GM21423 (cell line): ENCODE data around the gene BSN.

ENCODE experiments used
- ATAC-seq: cut with Tn5 transposase; IDR thresholded peaks from one replicate; pipeline ENCODE4 v1.9.1; 2021; ENCODE audit warnings: mild to moderate bottlenecking, moderate library complexity; ENCODE audit not compliant: unreplicated experiment

BSN gene

DNA sequence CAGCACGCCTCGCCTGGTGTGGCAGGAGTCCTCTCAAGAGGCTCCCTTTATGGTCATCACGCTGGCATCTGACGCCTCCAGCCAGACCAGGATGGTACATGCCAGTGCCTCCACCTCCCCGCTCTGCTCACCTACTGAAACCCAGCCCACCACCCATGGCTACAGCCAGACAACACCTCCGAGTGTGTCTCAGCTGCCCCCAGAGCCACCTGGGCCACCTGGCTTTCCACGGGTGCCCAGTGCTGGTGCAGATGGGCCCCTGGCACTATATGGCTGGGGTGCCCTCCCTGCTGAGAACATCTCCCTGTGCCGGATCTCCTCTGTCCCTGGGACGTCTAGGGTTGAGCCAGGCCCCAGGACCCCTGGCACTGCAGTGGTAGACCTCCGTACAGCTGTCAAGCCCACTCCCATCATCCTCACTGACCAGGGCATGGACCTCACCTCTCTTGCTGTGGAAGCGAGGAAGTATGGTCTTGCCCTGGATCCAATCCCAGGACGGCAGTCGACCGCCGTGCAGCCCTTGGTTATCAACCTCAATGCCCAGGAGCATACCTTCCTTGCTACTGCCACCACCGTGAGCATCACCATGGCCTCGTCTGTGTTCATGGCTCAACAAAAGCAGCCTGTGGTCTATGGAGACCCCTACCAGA, 100.0 kb downstream of the BSN start:
- ATAC-seq, result no peak

DNA sequence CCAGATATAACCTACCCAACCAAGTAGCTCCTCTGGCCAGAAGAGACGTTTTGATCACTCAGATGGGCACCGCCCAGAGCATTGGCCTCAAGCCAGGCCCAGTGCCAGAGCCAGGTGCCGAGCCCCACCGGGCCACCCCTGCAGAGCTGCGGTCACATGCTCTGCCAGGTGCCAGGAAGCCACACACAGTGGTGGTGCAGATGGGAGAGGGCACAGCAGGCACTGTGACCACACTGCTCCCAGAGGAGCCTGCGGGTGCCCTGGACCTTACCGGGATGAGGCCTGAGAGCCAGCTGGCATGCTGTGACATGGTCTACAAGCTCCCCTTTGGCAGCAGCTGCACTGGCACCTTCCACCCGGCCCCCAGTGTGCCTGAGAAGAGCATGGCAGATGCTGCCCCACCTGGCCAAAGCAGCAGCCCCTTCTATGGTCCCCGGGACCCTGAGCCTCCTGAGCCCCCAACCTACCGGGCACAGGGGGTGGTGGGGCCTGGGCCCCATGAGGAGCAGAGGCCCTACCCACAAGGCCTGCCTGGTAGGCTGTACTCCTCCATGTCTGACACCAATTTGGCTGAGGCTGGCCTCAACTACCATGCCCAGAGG, 100.8 kb downstream of the BSN start:
- no peak for ATAC-seq

DNA sequence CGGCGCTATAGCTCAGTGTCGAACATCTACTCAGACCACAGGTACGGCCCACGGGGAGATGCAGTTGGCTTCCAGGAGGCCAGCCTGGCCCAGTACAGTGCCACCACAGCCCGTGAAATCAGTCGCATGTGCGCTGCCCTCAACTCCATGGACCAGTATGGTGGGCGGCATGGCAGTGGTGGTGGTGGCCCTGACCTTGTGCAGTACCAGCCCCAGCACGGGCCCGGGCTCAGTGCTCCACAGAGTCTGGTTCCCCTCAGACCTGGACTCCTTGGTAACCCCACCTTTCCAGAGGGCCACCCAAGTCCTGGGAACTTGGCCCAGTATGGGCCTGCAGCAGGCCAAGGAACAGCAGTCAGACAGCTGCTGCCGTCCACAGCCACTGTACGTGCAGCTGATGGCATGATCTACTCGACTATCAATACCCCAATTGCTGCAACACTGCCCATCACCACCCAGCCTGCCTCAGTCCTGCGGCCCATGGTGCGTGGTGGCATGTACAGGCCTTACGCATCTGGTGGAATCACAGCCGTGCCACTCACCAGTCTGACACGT, 101.5 kb downstream of the BSN start:
- ATAC-seq, result no peak

DNA sequence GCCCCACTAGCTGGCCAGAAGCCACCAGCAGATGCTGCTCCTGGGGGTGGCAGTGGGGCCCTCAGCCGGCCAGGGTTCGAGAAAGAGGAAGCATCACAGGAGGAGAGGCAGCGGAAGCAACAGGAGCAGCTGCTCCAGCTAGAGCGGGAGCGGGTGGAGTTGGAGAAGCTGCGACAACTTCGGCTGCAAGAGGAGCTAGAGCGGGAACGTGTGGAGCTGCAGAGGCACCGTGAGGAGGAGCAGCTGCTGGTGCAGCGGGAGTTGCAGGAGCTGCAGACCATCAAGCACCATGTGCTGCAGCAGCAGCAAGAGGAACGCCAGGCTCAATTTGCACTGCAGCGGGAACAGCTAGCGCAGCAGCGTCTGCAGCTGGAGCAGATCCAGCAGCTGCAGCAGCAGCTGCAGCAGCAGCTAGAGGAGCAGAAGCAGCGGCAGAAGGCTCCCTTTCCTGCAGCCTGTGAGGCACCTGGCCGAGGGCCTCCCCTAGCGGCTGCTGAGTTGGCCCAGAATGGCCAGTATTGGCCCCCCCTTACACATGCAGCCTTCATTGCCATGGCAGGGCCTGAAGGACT, 102.3 kb downstream of the BSN start:
- ATAC-seq, result no peak

DNA sequence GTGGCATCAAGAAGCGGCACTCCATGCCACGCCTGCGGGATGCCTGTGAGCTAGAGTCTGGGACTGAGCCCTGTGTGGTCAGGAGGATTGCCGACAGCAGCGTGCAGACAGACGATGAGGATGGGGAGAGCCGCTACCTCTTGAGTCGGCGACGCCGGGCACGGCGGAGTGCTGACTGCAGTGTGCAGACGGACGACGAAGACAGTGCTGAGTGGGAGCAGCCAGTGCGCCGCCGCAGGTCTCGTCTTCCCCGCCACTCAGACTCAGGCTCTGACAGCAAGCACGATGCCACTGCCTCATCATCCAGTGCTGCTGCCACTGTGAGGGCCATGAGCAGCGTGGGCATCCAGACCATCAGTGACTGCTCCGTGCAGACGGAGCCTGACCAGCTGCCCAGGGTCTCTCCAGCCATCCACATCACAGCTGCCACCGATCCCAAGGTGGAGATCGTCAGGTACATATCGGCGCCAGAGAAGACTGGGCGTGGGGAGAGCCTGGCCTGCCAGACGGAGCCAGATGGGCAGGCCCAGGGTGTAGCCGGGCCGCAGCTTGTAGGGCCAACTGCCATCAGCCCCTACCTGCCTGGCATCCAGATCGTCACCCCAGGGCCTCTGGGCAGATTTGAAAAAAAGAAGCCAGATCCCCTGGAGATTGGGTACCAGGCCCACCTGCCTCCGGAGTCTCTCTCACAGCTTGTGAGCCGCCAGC, 103.1 kb downstream of the BSN start:
- no peak for ATAC-seq

DNA sequence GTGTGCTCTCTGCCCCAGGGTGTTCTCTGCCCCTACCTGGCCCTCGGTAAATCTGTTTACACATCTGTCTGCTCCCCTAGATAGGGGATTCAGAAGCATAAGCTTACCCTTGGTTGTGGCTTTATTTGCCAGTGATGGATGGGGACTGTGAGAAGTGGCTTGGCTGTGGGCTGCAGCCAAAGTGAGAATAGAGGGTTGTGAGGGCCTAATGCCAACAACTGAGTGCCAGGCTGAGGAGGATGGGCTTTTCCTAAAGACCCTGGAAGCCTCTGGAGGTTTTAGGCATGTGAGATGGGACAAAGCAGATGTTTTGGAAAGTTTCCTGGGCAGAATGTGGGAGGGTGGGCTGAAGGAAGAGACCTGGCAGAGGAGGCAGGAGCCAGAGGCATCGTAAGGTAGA, 104.4 kb downstream of the BSN start:
- no peak for ATAC-seq

DNA sequence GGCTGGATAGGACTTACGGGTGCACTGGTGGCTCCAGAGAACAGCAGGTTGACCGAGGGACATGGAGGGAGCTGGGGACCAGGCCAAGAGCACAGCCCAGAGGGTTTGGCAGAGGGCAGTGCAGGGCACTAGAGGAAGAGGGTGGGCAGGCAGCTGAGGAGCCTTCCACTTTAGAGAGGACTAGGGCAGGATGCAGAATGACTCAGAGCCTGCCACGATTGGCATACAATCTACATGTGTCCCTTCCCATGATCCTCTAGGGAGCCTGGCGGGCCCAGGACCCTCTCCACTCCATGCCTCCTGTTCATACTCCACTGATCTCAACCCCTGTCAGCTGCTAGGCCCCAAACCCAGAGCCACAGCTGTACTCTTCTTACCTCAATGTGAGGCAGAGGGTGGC, 105.5 kb downstream of the BSN start:
- ATAC-seq, result no peak

DNA sequence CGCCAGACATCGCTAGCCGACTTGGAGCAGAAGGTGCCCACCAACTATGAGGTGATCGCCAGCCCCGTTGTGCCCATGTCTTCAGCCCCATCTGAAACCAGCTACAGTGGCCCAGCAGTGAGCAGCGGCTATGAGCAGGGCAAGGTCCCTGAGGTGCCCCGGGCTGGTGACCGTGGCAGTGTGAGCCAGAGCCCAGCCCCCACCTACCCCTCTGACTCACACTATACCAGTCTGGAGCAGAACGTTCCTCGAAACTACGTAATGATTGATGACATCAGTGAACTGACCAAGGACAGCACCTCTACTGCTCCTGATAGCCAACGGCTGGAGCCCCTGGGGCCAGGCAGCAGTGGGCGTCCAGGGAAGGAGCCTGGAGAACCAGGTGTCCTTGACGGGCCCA, 107.0 kb downstream of the BSN start:
- ATAC-seq, result no peak

DNA sequence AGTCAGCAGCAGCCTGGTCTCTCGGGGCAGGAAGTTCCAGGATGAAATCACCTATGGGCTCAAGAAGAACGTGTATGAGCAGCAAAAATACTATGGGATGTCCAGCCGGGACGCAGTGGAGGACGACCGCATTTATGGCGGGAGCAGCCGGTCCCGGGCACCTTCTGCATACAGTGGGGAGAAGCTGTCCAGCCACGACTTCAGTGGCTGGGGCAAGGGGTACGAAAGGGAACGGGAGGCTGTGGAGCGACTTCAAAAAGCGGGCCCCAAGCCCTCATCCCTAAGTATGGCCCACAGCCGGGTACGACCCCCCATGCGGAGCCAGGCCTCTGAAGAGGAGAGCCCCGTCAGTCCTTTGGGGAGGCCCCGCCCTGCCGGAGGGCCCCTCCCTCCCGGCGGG, 107.7 kb downstream of the BSN start:
- no peak for ATAC-seq

DNA sequence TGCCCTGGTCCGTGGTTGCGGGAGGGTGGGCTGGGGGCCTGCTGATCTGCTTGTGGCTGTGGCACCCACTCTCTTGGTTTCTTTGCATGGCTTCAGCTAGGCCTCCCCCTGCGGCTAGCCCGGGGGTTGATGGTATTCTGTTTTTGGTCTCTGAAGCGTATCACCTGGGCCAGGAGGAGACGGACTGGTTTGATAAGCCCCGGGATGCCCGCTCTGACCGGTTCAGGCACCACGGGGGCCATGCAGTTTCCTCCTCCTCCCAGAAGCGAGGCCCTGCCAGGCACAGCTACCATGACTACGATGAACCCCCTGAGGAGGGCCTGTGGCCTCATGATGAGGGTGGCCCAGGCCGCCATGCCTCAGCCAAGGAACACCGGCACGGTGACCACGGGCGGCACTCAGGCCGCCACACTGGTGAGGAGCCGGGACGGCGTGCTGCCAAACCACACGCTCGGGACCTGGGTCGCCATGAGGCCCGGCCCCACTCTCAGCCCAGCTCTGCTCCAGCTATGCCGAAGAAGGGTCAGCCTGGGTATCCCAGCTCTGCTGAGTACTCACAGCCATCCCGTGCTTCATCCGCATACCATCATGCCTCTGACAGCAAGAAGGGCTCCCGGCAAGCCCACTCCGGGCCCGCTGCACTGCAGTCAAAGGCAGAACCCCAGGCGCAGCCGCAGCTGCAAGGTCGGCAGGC, 108.6 kb downstream of the BSN start:
- no peak for ATAC-seq

DNA sequence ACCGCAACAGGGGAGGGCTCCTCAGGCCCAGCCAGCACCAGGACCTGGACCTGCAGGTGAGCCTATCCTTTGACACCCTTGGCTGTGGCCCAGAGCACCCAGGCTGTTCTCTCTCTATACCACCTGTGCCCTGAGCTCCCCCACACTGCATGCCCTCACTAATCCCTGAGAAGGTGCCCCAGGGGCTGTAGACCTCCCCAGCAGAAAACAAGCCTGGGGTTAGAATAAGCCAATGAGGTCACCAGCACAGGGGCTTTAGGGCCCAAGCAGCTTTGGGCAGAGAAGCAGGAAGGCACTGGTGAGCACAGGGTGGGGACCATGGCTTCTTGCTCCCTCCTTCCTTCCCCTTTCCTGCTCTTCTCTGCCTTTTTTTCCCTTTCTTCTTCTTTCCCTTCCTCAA, 109.6 kb downstream of the BSN start:
- no peak for ATAC-seq

DNA sequence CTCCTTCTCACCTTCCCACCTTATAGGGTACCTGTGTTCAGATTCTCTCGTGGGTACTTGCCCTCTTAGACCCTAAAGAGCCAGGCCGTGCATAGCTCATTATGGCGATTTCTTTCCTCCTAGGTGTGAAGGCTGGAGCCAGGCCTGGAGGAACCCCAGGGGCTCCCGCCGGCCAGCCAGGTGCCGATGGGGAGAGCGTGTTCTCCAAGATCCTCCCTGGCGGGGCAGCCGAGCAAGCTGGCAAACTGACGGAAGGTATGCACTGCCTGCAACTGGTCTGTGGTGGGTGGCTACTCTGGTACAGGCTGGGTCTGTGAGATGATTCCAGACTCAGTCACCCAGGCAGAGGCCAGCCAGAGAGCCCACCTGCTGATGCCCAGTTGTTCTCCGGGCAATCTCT, 110.0 kb downstream of the BSN start:
- no peak for ATAC-seq

DNA sequence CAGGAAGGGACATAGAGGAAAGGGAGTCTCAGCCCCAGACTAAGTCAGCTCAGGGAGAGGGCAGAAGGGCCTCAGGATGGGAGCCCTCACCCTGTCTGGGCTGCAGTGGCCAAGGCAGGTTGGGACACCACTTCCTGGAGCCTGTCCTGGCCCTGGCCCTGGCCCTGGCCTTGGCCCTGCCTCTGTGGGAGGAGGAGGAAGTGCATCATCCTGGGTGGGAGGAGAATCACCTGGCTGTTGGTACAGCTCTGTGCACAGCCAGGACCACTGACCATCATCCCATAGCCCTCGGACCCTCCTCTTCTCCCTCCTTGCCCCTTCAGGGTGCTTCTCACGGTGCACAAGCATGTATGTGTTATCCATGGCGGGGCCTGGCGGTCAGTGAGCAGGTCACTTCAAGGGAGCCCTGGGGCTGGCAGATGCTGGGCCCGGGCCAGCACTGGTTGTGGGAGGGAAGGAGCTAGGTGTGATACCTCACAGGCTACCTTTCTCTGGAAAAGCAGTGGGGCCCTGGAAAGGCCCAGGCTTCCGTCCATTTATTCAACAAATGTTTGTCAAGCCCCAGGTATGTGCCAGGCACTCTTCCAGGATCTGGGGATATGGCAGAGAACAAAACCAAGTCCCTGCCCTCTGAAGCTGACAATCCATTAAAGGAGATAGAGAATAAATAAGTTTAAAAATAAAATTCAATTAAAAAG, 111.7 kb downstream of the BSN start:
- no peak for ATAC-seq

DNA sequence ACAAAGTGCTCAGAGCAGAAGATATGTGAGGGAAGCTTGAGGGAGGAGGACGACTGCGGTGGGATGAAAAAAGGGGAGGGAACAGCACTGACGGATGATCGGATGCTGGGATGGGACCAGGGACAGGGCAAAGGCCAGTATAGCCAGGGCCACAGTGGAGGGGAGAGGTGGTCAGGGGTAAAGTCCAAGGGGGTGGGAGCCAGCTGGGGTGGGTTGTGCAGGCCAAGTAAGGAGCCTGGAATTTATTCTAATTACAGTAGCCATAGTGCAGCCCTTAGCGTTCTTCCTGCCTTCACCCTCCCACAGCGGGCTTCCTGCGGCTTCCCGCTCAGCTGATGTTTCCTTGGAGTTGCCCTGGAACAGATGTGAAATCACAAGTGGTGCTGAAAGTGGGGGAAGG, 112.3 kb downstream of the BSN start:
- ATAC-seq, result no peak

DNA sequence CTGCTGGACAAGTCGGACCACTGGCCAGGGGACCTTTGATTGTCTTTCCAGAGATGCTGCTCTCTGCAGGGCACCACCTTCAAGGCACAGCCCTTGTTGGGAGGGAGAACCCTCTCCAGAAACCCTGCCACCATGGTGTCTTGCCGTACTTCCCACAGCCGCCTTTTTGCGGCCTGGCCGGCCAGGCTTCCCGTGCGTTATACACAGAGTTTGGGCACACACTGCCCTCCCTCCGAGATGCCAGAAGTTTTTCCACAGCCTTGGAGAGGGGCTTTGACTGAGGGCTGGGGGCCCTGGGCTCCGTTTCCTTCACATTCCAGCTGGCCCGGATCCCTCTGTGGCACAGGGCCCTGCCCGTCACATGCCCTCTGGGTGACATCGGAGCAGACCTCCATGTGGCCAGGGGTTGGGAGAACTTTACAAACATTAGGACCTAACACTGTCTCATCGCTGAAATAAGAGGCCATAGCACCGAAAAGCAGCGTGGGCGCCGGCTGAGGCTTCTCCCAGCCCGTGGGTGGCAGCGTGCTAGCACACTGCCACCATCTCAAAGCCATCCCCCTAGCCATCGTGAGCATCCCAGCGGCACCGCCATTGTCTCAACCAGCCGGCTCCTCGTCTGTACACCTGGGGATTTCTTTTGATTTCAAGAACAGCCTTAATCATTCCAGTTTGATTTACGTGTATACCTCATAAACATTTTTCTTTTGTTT, 113.6 kb downstream of the BSN start:
- ATAC-seq, result no peak

DNA sequence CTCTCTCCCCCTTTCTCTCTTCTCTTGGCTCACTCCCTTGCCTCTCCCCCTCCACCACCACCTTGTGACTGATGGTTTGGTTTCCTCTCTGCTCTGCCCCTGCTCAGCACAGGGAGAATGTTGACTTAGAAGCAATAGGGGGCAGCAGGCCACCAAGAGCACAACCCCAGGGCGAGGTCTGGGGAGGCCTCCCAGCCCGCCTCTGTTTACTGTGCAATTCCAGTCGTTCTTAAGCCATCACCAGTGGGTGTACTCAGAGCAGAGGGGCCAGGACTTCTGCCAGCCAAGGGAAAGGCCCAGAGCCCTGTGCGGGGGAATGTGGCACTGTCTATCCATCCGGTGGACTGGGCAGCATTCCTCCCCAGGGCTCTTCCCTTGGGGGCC, 114.1 kb downstream of the BSN start:
- ATAC-seq, result no peak

DNA sequence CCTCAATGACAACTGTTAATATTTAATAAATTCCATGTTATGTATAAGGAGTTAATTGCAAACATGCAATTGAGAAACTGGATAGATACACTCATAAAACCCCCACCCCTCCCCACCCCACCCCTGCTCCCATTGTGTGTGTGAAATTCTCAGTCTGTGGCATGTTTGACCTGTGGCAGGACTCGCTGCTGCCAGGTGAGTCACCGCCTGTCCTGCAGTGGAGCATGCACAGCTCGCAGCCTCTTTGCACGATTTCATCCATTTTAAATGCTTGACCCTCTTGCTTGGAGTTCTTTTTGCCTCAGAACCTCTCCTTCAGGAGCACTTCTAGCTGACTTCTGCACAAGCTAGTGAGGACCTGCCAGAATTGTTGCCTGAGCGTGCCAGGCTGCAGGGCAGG, 114.6 kb downstream of the BSN start:
- ATAC-seq, result no peak

DNA sequence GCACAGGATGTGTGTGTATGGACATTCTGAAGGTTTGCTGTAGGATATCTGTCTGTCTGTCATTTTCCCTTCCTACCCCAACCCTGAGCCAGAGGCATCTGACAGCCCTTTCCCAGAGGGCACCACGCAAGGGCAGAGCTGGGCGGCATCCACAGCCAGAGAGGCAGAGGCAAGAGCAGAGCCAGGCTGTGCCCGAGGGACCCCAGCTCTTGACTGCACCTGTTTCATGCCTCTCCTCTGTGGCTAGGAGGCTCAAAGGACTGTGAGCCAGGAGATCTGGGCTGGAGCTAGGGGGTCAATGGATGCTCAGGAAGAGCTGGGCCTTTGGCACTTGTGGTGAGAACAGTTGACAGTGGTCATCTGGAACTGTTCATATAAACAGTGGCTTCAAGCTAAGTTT, 115.1 kb downstream of the BSN start:
- ATAC-seq, result no peak

DNA sequence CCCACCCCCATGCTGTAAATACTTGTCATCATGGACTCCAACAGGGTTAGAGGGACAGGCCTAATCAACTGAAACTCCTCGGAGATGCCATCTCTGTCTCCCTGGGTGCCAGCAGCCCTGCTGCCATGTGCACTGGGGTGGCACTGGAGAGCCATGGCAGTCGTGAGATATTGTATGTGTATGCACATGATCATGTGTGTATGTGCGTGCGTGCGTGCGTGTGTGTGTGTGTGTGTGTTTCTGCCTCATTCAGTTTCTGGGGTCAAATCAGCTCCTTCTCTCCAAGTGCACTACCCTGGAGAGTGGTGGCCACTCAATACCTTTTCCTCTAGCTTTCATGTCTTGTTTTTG, 116.6 kb downstream of the BSN start:
- ATAC-seq, result no peak
